ENCODE data around the gene STRN3.

DNA sequence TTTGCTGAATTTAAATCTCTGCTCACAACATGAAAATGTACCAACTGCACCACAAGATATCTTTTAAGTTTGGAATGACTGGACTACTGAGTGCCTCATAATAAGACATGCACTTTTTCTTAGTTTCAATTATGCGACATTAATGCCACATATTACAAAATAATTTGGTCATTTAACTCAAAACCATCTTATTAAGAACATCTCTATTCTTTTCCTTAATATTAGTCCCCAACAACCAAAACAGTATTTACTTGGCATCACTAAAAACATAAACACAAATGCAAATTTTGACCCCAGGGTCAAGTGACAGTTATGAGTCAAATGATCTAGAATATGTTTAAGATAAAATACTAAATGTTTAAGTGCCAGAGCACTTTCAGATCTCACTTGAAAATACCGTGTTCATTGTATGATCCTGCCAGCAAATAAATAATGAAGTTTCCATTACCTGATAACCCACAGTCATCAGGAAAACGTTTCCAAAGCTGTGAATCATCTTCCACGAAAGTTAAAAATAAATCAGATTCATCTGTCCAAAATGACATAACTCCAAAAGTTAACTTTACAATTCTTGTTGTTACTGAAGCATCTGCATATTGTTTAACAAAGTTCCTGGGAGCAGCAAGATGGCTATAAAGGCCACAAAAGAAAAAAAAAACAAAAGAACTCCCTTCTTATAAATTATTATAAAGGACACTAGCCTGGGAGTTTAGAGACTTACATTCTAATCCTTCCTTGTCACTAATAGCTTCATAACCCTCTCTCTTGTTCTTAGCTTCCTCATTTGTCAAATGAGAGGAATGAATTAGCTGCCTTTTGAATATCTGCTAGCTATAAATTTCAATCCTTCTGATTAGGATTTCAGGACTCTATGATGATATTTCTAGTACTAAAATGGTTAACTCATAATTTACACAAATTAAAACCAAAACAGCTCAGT is 31.2 kb downstream of the STRN3 start:
- TF ChIP-seq POLR2A (IDR thresholded peaks at IDR 0.05) = no peak
- TF ChIP-seq, protein P1, sequence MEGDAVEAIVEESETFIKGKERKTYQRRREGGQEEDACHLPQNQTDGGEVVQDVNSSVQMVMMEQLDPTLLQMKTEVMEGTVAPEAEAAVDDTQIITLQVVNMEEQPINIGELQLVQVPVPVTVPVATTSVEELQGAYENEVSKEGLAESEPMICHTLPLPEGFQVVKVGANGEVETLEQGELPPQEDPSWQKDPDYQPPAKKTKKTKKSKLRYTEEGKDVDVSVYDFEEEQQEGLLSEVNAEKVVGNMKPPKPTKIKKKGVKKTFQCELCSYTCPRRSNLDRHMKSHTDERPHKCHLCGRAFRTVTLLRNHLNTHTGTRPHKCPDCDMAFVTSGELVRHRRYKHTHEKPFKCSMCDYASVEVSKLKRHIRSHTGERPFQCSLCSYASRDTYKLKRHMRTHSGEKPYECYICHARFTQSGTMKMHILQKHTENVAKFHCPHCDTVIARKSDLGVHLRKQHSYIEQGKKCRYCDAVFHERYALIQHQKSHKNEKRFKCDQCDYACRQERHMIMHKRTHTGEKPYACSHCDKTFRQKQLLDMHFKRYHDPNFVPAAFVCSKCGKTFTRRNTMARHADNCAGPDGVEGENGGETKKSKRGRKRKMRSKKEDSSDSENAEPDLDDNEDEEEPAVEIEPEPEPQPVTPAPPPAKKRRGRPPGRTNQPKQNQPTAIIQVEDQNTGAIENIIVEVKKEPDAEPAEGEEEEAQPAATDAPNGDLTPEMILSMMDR (IDR thresholded peaks at IDR 0.05 in 8 of 11, conservative IDR thresholded peaks at IDR 0.05 in 3 of 11) = no peak

Data from spleen (tissue), 7 donors.